Measurements from ENCODE around the gene ORC5.

ORC5 gene

DNA sequence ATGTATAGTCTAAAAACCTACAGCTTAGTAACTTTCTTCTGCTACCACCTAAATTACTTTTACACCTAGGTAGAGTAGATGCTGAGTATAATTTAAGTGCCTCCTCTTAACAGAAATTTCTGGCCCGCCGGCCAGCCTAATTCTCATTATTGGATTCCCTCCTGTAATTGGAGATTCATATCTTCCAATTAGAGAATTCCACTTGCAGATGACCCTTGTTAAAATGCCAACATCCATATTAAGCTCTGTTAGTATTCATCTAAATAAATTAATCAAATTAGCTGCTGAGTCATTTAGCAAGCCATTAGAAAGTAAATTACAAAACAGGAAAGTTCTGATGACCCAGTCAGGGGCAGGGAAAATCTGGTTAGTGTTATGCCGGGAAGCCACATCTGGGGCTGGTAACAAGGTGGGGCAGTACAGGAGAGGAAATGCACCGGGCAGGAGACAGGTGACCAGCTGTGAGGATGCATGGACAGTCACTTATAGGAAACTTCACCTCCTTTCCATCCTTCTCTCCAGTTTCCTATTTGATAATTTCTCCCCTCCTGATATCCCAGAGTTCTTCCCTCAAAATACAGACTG lies 82.8 kb downstream of the ORC5 start:
- no peak for DNase-seq

DNA sequence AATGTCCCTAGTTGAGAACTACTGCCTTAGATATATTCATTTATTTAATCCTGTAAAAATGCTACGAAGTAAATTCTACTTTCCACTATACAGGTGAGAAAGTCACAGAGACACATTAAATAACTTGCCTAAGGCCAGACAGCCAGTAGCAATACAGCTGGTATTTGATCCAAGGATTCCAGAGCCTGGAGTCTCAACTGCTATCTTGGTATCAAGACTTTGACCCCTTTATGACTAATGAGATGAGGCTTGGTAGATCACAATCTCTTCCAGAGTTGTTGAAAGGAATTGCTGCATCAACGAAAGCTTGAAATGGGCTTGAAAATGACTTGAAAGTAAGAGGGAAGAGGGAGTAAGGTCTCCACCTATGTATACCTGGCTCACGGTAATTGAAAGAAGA lies 83.3 kb downstream of the ORC5 start:
- DNase-seq, result no peak

DNA sequence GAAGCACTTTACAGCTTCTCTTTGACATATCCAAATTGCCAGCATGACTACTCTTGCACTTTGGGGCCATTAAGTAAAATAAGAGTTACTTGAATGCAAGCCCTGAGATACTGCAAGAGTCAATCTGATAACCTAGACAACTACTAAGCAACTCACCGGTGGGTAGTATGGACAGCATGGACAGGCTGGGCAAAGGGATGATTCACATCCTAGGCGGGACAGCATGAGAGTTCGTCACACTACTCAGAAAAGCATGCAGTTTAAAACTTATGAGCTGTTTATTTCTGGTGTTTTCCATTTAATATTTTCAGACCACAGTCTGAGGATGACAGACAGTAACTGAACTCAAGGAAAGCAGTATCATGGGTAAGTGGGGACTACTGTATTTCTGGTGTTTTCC lies 84.0 kb downstream of the ORC5 start:
- DNase-seq, result no peak

DNA sequence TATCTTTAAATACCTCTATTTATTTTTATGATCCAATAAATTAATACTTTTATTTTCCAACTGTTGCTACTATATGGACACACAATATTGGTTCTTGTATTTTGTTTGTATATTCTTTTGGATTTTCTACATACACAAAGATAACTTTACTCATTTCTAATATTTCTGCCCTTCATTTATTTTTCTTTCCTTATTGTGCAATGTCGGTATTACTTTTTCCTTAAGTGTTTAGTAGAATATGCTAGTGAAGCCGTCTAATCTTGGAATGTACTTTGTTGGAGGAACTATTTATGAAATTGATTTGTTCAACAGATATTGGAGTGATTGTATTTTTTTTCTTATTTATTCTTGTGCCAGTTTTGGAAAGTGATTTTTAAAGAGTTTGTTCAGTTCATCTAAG lies 94.0 kb downstream of the ORC5 start:
- DNase-seq, result no peak

DNA sequence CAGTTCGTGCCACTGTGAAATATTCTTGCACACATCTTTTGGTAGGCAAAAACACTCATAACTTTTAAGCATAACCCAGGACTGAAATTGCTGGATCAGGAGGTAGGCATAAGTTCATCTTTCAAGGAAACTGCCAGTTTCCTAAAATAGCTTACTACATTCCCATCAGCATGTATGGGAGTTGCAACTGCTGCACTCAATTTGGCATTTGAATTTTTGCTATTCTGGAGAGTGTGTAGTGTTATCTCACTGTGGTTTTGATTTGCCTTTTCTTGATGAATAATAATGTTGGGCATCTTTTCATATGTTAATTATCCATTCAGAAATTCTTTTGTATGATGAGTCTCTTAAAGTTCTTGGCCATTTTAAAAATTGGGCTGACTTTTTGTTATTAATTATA lies 95.2 kb downstream of the ORC5 start:
- no peak for DNase-seq

DNA sequence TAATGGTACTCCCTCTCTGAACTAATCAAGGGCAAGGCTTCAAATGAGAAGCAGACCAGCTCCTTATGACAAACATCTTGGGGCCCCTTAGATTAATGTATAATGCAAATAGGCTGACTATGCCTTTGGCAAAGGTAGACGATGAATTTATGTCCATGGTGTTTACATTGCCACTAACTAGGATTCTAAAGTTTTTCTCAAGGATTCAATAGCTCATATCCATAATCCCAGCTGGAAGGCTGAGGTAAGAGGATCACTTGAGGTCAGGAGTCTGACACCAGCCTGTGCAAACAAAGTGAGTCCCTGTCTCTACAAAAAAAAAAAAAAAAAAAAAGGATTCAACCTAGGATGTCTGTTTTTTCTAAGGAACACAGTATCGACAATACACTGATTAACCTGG lies 96.5 kb downstream of the ORC5 start:
- no peak for DNase-seq

DNA sequence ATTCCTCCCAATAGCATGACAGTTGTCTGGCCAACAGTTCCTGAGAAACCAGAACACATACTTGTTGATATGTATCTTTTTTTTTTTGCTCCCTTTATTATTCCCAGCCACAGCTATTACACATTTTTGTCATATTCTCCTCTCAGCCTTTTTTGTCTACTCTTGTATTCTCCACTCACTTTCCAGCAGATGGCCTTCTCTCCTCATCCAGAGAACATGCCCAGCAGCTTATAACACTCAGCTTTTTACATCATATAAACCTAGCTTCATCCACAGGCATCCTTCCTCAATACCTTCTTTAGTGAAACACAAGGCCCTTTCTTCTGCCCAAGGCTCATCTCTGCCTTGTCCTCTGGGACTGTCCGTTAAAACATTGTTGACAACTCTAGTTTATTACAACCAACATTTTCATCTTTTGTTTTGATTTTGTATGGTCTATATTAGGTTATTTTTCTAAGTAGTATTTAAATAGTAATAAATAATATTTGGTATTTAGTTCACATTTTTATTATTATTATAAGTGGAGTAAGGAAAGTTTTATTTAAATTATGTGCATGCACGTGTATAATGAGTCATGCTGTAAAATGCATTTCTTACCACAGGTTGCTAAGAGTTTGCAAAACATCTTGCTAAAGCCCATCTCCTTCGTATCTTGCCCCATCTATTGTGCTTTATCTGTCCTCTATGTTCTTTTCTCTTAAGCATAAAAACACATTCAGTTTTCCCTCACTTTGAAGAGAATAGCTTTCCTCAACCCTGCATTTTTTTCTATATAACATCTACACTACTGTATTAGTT lies 101.5 kb downstream of the ORC5 start:
- peak; percentile 73 for DNase-seq

DNA sequence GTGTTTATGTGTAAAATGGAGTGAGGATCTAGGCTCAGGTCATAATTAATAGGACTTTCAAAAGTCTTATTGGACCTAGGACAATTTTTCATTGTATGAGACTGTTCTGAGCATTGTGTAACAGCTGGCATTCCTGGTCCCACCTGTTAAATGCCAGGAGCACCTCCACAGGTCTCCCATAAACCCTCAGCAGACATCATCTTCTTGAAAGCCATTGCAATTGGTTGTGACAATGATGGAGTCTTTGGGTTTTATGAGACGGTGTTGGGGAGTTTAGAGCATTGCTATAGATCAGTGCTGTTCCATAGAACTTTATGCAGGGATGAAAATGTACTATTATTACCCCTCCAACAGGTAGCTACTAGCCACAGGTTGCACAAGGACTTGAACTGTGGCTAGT lies 108.9 kb downstream of the ORC5 start:
- no peak for DNase-seq

DNA sequence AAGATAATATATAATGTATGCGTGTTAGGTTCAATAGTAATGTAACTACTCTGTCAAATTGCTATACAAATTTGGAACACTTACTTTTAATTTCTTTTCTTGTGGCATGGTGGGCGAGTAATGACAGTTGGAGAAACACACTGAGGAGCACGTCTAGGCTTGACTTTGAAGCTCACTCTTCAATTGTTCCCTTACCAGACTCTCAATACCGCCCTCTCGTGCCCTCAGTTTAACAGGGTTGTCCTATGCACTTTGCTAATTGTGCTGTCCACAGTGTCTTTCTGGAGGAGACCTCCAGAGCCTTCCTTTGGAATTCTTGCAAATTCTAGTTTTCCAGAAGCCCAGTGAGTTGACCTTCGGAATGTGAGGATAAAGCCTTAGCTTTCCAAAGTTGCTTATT lies 111.1 kb downstream of the ORC5 start:
- peak; percentile 73 for DNase-seq

DNA sequence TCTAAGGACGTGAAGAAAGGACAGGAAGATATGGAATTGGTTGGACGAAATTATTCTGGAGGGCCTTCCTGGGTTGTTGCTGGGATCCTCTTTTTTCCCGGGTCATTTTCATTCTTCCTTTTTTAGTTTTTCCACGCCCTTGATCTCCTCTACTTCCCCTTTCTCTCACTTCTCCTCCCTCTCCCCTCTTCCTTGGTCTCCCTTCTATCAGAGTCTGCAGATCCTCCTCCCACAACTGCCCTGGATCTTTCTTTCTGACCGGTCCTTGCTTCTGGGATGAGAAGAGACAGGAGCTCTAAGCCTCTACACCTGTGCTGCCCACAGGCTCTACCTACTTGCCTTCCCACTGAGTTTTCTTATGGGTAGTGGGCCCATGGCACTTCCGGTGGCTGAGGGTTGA lies 114.7 kb downstream of the ORC5 start:
- DNase-seq, result peak; percentile 51

DNA sequence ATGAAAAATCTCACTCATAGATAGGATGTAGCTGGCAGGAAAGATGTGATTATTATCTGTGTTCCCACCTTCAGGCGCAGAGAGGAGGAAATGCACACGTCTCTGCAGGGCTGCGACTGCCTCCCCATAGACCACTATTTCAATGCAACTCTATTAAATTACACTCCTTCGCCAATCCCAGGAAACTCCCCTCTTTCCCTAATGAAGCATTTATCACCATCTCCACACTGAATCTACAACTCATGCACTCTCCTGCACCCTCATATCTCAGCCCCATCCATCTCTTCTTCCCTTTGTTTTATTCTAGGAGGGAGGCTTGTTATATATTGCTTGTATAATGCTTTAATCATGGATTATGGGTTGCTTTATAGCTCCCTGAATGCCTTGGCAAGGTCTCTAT lies 116.6 kb downstream of the ORC5 start:
- DNase-seq, result no peak

DNA sequence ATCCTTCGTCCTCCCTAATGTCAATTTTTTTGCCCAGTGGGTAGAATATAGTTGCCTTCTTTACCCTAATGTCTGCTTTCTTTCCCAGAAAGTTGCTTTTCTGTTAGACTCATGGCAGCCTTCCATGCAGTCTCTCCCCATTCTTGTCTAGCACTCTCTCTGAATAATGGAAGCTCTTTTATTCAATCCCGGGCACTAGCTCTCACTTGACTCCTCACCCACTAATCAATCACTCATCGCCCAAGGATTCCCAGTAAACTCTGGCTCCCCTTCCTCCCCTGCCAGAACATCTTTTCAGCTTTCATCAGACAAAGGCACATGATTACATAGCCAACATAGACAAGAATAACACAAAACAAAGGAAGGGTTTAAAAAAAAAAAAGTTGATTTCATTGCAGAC lies 118.2 kb downstream of the ORC5 start:
- DNase-seq, result no peak

DNA sequence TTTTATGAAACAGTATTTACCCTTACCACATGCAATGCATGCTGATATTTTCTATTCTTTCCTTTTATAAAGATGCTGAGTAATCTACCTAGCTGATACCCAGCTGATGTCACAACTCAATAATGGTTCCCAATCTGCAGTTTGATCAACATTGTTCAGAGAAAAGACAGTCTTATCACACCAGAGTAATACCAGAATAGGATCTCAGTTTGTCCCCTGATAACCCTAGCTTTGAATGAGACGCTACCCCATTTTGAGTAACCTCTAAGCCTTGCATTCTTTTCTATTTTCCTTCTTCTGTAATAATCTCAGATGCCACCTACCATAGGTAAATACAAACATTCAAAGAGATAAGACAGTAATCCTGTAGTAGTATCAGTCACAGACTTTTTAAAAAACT lies 118.8 kb downstream of the ORC5 start:
- DNase-seq, result no peak

Data from OCI-M1 (cell line).